GM10266 (cell line): ENCODE data around the gene WDR73.

Experiments used
- DNase-seq: peaks from one replicate; pipeline ENCODE4 v3.0.0; 2012; ENCODE audit errors: extremely low spot score
- CTCF ChIP-seq: IDR thresholded peaks from 2 replicates; pipeline ENCODE4 v1.5.1; 2012; ENCODE audit warnings: mild to moderate bottlenecking, low read depth; ENCODE audit not compliant: control insufficient read depth, insufficient read depth; ENCODE audit errors: missing control alignments

The WDR73 gene

GRCh38 chr15:84603630-84604379, 50.3 kb downstream of the WDR73 start:
- TF ChIP-seq CTCF: no peak

DNA sequence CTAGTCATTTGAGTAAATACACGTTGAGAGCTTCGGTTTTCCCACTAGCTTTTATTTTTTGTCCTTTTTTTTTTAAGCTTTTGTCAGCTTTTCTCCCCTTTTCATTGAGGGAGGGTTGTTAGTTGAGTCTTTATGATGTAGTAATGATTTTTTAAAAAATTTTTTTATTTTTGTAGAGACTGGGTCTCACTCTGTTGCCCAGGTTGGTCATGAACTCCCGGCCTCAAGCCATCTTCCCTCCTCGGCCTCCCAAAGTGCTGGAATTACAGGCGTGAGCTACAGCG, 52.6 kb downstream of the WDR73 start:
- TF ChIP-seq CTCF: no peak
- DNase-seq: no peak

More at GRCh38 chr15:84603630-84604379, 50.3 kb downstream of the WDR73 start:
- no peak for DNase-seq

GRCh38 chr15:84600687-84601554, 53.2 kb downstream of the WDR73 start, which contains the start of gene ZSCAN2:
Gene ZSCAN2, plus strand, starts transcription at chr15:84601009. Its CDS starts 2,919 bp downstream, at chr15:84603928.
- TF ChIP-seq CTCF: no peak
- DNase-seq: peak; percentile 90

GRCh38 chr15:84600331-84600686, 53.8 kb downstream of the WDR73 start:
- no peak for TF ChIP-seq CTCF
- DNase-seq: peak; percentile 41

DNA sequence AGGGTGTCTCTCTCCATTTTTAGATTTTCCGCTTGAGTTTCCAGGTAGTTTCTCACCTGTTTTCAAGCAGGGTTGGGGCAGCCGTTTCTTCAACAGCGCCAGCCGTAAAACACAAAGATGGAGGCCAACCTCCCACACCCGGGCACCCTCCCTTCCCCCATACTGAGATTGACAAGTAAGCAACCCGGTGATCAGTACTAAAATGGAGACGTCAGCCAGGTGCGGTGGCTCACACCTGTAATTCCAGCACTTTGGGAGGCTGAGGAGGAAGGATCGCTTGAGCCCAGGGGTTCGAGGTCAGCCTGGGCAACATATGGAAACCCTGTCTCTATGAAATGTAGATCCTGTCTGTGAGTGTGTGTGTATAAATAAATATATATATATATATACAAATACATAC, 54.2 kb downstream of the WDR73 start:
- TF ChIP-seq CTCF: no peak
- no peak for DNase-seq

DNA sequence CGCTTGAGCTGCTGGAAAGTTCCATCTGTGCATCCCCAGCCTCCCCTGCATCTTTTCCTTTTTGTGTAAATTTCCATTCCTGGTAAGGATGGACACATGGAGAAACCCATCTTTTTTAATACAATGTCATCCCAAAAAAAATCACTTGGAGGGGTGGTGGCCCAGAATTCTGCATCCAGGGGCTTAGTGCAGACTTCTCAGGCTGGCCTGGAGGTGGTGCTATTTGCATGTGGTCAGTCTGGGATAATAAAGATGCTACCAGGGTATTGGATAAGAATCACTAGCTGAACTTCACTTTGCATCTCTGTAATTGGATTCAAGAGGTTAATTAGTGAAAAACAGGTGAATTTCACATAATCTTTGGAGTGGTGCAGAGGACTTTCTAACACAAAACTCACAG, 55.1 kb downstream of the WDR73 start:
- DNase-seq: peak; percentile 54
- peak; percentile 73 for TF ChIP-seq CTCF

DNA sequence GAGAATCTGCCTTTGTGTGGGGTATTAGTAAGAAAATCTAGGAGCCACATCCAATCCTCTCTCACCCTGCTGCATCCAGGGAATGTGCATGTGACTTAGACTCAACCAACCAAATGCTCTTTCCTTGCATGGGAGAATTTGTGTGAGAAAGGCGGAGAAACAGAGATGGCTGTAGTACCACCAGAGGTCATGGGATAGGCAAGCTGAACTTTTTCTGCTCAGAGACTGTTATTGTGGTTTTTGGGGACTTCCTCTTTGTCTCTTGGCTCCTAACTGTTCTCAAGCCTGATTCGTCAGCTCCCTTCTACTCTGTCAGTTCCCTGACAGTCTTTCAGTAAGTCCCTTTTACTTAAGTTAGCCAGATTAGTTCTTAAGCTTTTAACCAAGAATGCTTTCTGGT, 55.8 kb downstream of the WDR73 start:
- peak; percentile 64 for DNase-seq
- no peak for TF ChIP-seq CTCF
